Stomach (tissue), 19 donors: ENCODE data around the gene C1QTNF5. TPM values are rescaled to one million over a fixed set of nuclear protein-coding genes. Genes with fewer than 3 reads are reported as not detected.

Source experiments
- DNase-seq, 2 donors: peaks; one replicate each; pipeline versions ENCODE4 v3.0.0 to v3.0.0-alpha.2; 2013 to 2019
- H3K27ac ChIP-seq, 5 donors: fragments of 200-600 bp in 4 of 5; sonication (generic) in 4 of 5; one replicate each; pipeline ENCODE4 v1.5.1; 2013 to 2019; ENCODE audit warnings: mild to moderate bottlenecking in 1 of 5, moderate library complexity in 1 of 5
- H3K27me3 ChIP-seq, 3 donors: fragments of 200-600 bp; sonication (generic); one replicate each; pipeline ENCODE4 v1.5.1; 2017 to 2019; ENCODE audit warnings: mixed run types in 1 of 3
- H3K36me3 ChIP-seq, 4 donors: fragments of 200-600 bp; sonication (generic); 1 replicate in 3 of 4; 2 replicates in 1 of 4; pipeline ENCODE4 v1.5.1; 2016 to 2019
- H3K4me1 ChIP-seq, 4 donors: fragments of 200-600 bp; sonication (generic); one replicate each; pipeline ENCODE4 v1.5.1; 2016 to 2019
- H3K4me3 ChIP-seq, 4 donors: fragments of 200-600 bp; sonication (generic) in 3 of 4; one replicate each; pipeline ENCODE4 v1.5.1; 2016 to 2019; ENCODE audit warnings: mild to moderate bottlenecking in 1 of 4
- H3K9me3 ChIP-seq, 4 donors: fragments of 200-600 bp; sonication (generic); one replicate each; pipeline ENCODE4 v1.5.1; 2016 to 2019
- CTCF ChIP-seq, 7 experiments: fragments of 450-650 bp in 4 of 7; fragments of 200-600 bp in 3 of 7; sonication (generic) in 3 of 7; IDR thresholded peaks; one replicate each; pipeline ENCODE4 v1.5.1; 2016 to 2019; ENCODE audit warnings: antibody characterized with exemption in 7 of 7, control low read depth in 2 of 7, mild to moderate bottlenecking in 1 of 7
- EP300 ChIP-seq: sonication (generic); formaldehyde crosslinking; IDR thresholded peaks from one replicate; pipeline ENCODE4 v1.6.1; 2017; ENCODE audit warnings: antibody characterized with exemption
- POLR2A ChIP-seq, 4 donors: fragments of 450-650 bp; IDR thresholded peaks; one replicate each; pipeline ENCODE4 v1.6.1; 2016; ENCODE audit warnings: antibody characterized with exemption in 4 of 4, control low read depth in 2 of 4, mild to moderate bottlenecking in 1 of 4, moderate library complexity in 1 of 4
- POLR2AphosphoS5 ChIP-seq, 3 donors: sonication (generic); formaldehyde crosslinking; IDR thresholded peaks; one replicate each; pipeline ENCODE4 v1.6.1; 2016; ENCODE audit warnings: antibody characterized with exemption in 3 of 3
- WGBS, 5 donors: extraction: QIAGEN DNeasy Blood & Tissue Kit in 3 of 5; methylation state at CpG; one replicate each; pipeline versions ENCODE4 v1.1.5 to v1.1.7; 2013 to 2018; 5-methylcytosine and 5-hydroxymethylcytosine counted together
- intact Hi-C: fragments of 100-400 bp; cut with DNase I; formaldehyde crosslinking; loops from one replicate; pipeline ENCODE4 v1.15.1; 2023; ENCODE audit warnings: low total_unique reads
- long read RNA-seq, 10 donors: transcript quantifications; one replicate each; lab custom pipeline, GENCODE V29; 2026
- polyA plus RNA-seq, 3 donors: library from polyadenylated mRNA; stranded (reverse); fragments of 200-250 nt; gene quantifications; one replicate each; pipeline ENCODE4 v1.2.3, GENCODE V29; 2013
- total RNA-seq, 5 donors: library from RNA; depleted of rRNA; stranded (reverse); fragments of >200 nt; gene quantifications; one replicate each; pipeline versions ENCODE4 v1.1.0 to v1.2.3, GENCODE V29; 2014 to 2016
- donor health status: healthy with polysubstance abuse.
- donor health status: Bipolar disorder and iron deficiency.
- donor health status: healthy.

Gene C1QTNF5
- total RNA-seq = 100 to 1,000 TPM in 1 of 5 donors, 10 to 100 TPM in 4; 11.4 to 169 (median 17.4) TPM
- polyA plus RNA-seq = 10 to 100 TPM; 12.7 to 30.3 (median 20.6) TPM
- long read RNA-seq, donor 1, partial matches to known transcripts = 0 of 6 reads
- long read RNA-seq, donor 1, other reads (novel, unspliced or antisense) = 0 of 6 reads
- long read RNA-seq, donor 2, transcript C1QTNF5-203 (2 exons, 1,046 nt) = major isoform, 10 of 12 reads
- long read RNA-seq, donor 2, partial matches to known transcripts = 0 of 12 reads
- long read RNA-seq, donor 2, other reads (novel, unspliced or antisense) = 0 of 12 reads
- long read RNA-seq, donor 3, partial matches to known transcripts = 0 of 5 reads
- long read RNA-seq, donor 3, other reads (novel, unspliced or antisense) = 0 of 5 reads
- long read RNA-seq, donor 4, partial matches to known transcripts = 0 of 1 reads
- long read RNA-seq, donor 4, other reads (novel, unspliced or antisense) = 0 of 1 reads
- long read RNA-seq, donor 5, transcript C1QTNF5-203 (2 exons, 1,046 nt) = major isoform, 15 of 25 reads
- long read RNA-seq, donor 5, transcript C1QTNF5-202 (3 exons, 1,356 nt) = minor isoform, 10 of 25 reads
- long read RNA-seq, donor 5, partial matches to known transcripts = 0 of 25 reads
- long read RNA-seq, donor 5, other reads (novel, unspliced or antisense) = 0 of 25 reads
- long read RNA-seq, donor 6, transcript C1QTNF5-203 (2 exons, 1,046 nt) = major isoform, 20 of 34 reads
- long read RNA-seq, donor 6, transcript C1QTNF5-202 (3 exons, 1,356 nt) = minor isoform, 14 of 34 reads
- long read RNA-seq, donor 6, partial matches to known transcripts = 0 of 34 reads
- long read RNA-seq, donor 6, other reads (novel, unspliced or antisense) = 0 of 34 reads
- long read RNA-seq, donor 7, transcript C1QTNF5-202 (3 exons, 1,356 nt) = minor isoform, 6 of 25 reads
- long read RNA-seq, donor 7, transcript C1QTNF5-203 (2 exons, 1,046 nt) = major isoform, 19 of 25 reads
- long read RNA-seq, donor 7, partial matches to known transcripts = 0 of 25 reads
- long read RNA-seq, donor 7, other reads (novel, unspliced or antisense) = 0 of 25 reads
- long read RNA-seq, donor 8, transcript C1QTNF5-202 (3 exons, 1,356 nt) = minor isoform, 5 of 19 reads
- long read RNA-seq, donor 8, transcript C1QTNF5-203 (2 exons, 1,046 nt) = major isoform, 13 of 19 reads
- long read RNA-seq, donor 8, partial matches to known transcripts = 0 of 19 reads
- long read RNA-seq, donor 8, other reads (novel, unspliced or antisense) = 0 of 19 reads
- long read RNA-seq, donor 9, transcript C1QTNF5-203 (2 exons, 1,046 nt) = major isoform, 8 of 17 reads
- long read RNA-seq, donor 9, transcript C1QTNF5-202 (3 exons, 1,356 nt) = major isoform, 8 of 17 reads
- long read RNA-seq, donor 9, partial matches to known transcripts = 0 of 17 reads
- long read RNA-seq, donor 9, other reads (novel, unspliced or antisense) = 0 of 17 reads
- long read RNA-seq, donor 10, partial matches to known transcripts = 0 of 6 reads
- long read RNA-seq, donor 10, other reads (novel, unspliced or antisense) = 0 of 6 reads

- WGBS, 5 donors = 2 to 7% (median 3%) methylated on average over 9 to 53 of the region's 53 CpGs
- Histone ChIP-seq H3K27me3 (peaks cover 0 to 47% (median 21%) of the 10 kb centered on the region in 3 donors), H3K4me3 (peak within 1 kb of the TSS; percentile 56 to 71 (median 62)), H3K36me3 (peaks cover 7 to 17% (median 12%) of the 10 kb centered on the region in 4 donors), H3K27ac (peak within 1 kb of the TSS; percentile 66 to 96 (median 92)), H3K9me3 (no peaks in the 10 kb centered on the region), H3K4me1 (peaks cover 49 to 65% (median 61%) of the 10 kb centered on the region in 4 donors)
- DNase-seq = peak; percentile 88 to 94
- TF ChIP-seq EP300 (no peak), POLR2A (IDR thresholded peaks at IDR 0.05) (no peak), CTCF (IDR thresholded peaks at IDR 0.05) (no peak), POLR2AphosphoS5 (IDR thresholded peaks at IDR 0.05) (peak; percentile 36 to 46 (median 36))
- intact Hi-C loops = no loop called here
Measured at GRCh38 chr11:119340335-119341221, at the start of gene C1QTNF5. TSS of gene C1QTNF5 (minus strand) at chr11:119340883. CDS start at chr11:119340397, 486 bp downstream.

DNA sequence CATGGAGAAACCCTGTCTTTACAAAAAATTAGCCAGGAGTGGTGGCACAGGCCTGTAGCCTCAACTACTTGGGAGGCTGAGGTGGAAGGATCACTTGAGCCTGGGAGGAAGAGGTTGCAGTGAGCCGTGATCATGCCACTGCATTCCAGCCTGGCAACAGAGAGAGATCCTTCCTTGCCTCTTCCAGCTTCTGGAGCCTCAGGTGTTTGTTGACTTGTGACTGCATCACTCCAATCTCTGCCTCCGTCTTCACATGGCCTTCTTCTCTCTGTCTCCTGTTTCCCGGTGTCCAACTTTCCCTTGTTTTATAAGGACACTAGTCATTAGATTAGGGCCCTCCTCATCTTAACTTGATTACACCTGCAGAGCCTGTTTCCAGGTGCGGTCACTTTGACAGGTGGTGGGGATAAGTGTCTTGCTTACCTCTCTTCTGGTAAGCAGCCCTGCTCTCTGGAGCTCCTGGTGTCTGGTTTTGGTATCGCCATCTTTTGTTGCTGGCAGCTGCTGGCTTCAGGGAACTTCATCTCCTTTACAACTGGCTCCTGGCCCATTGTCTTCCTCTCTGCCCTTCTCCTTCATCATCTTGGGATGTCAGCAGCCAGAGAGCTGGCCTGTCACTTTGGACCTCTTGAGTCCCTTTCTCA, 49.0 kb upstream of the C1QTNF5 start:
- Histone ChIP-seq H3K4me3 (no peak overlapping the region), H3K27me3 (no peaks in the 10 kb centered on the region), H3K27ac (no peak overlapping the region), H3K9me3 (no peaks in the 10 kb centered on the region), H3K36me3 (no peaks in the 10 kb centered on the region), H3K4me1 (no peaks in the 10 kb centered on the region)
- WGBS, 5 donors = 64 to 80% (median 73%) methylated on average over 5 of the region's 5 CpGs
- intact Hi-C loops = loop anchor here (10.0 kb wide), 1 partner anchor 85 kb away; no protein-coding TSS in a partner anchor
- TF ChIP-seq POLR2A (IDR thresholded peaks at IDR 0.05) (no peak), CTCF (IDR thresholded peaks at IDR 0.05) (peak in 1 of 7 experiments; percentile 14)
- DNase-seq = peak in 1 of 2 donors; percentile 37

DNA sequence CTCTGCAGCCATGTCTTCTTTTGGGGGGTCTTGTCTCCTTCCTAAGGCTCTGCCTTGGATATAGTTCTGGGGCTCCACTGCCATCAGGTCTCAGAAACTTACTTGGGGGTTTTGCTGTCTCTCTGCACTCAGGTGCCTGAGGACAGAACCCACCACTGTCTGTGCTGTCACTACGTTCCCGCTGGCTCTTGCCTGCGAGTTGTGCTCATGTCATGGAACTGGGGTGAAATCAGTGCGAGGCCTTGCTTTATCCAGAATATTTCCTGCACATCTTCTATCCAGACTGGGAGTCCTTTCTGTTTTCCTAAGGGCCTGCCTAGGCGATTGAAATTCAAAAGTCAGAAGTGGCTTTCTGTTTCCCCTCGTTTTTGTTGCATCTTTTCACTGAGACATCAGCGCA, 47.4 kb upstream of the C1QTNF5 start:
- Histone ChIP-seq H3K4me1 (no peaks in the 10 kb centered on the region), H3K27ac (no peak overlapping the region), H3K36me3 (no peaks in the 10 kb centered on the region), H3K9me3 (no peaks in the 10 kb centered on the region), H3K27me3 (no peaks in the 10 kb centered on the region), H3K4me3 (no peak overlapping the region)
- 87 to 92% (median 90%) methylated on average over 7 of the region's 7 CpGs for WGBS, 5 donors
- intact Hi-C loops = loop anchor here (10.0 kb wide), 1 partner anchor 87 kb away; no protein-coding TSS in a partner anchor
- no peak for DNase-seq
- TF ChIP-seq POLR2AphosphoS5 (IDR thresholded peaks at IDR 0.05) (no peak), EP300 (no peak), CTCF (IDR thresholded peaks at IDR 0.05) (no peak), POLR2A (IDR thresholded peaks at IDR 0.05) (no peak)
